Caco-2 (cell line): ENCODE results near the gene PRKCB. TPM values are rescaled to one million over a fixed set of nuclear protein-coding genes. Genes with fewer than 3 reads are reported as not detected.

Source experiments
- BruUV-seq: library from RNA; stranded (reverse); fragments of 400-500 nt; replicated peaks from 2 replicates; lab custom pipeline; 2021; lab: Mats Ljungman, UMichigan
- CTCF ChIA-PET: fragments of 300-600 bp; sonication (Branson Sonifier 250); formaldehyde crosslinking; loops from one replicate; lab custom pipeline; 2022; ENCODE audit warnings: antibody characterized with exemption; lab: Charles Lee
- POLR2A ChIA-PET: fragments of 300-600 bp; sonication (Branson Sonifier 250); formaldehyde crosslinking; loops from one replicate; lab custom pipeline; 2022; ENCODE audit warnings: antibody characterized with exemption; lab: Charles Lee
- DNase-seq, 2 experiments: peaks; one replicate each; pipeline versions ENCODE4 v3.0.0 to v3.0.0-alpha.2; 2020 to 2022
- H3K27me3 ChIP-seq: replicated peaks from 2 replicates; pipeline ENCODE4 v1.6.0; 2011; ENCODE audit warnings: low read length; ENCODE audit not compliant: control insufficient read depth, insufficient read depth
- H3K36me3 ChIP-seq: 2 replicates; pipeline ENCODE4 v1.5.1; 2011; ENCODE audit warnings: low read length; ENCODE audit not compliant: control insufficient read depth, insufficient read depth
- H3K4me1 ChIP-seq: fragments of 250-450 bp; sonication (Bioruptor Pico); 2 replicates; pipeline ENCODE4 v1.5.1; 2020; ENCODE audit warnings: mild to moderate bottlenecking
- H3K4me3 ChIP-seq: 2 replicates; pipeline ENCODE4 v1.5.1; 2011; ENCODE audit warnings: low read depth, mild to moderate bottlenecking, control low read depth, low read length
- H3K9me3 ChIP-seq: fragments of 250-450 bp; sonication (Bioruptor Pico); 2 replicates; pipeline ENCODE4 v1.5.1; 2020; ENCODE audit warnings: mild to moderate bottlenecking, moderate library complexity
- H3K27ac Mint-ChIP-seq: one replicate; pipeline ENCODE4 v1.8.0; 2022; ENCODE audit warnings: mixed read lengths; ENCODE audit not compliant: unreplicated experiment
- H3K27me3 Mint-ChIP-seq: one replicate; pipeline ENCODE4 v1.8.0; 2022; ENCODE audit warnings: mixed read lengths; ENCODE audit not compliant: insufficient read depth, unreplicated experiment
- H3K36me3 Mint-ChIP-seq: one replicate; pipeline ENCODE4 v1.8.0; 2022; ENCODE audit warnings: mild to moderate bottlenecking, mixed read lengths; ENCODE audit not compliant: insufficient read depth, unreplicated experiment
- H3K4me1 Mint-ChIP-seq: one replicate; pipeline ENCODE4 v1.8.0; 2022; ENCODE audit warnings: low read depth, mixed read lengths; ENCODE audit not compliant: unreplicated experiment
- H3K4me3 Mint-ChIP-seq: one replicate; pipeline ENCODE4 v1.8.0; 2022; ENCODE audit warnings: mild to moderate bottlenecking, moderate library complexity, mixed read lengths; ENCODE audit not compliant: unreplicated experiment
- H3K9me3 Mint-ChIP-seq: one replicate; pipeline ENCODE4 v1.8.0; 2022; ENCODE audit warnings: mixed read lengths; ENCODE audit not compliant: unreplicated experiment
- intact Hi-C: fragments of 100-400 bp; cut with micrococcal nuclease; formaldehyde crosslinking; loops from one replicate; pipeline ENCODE4 v1.10.0; 2022; ENCODE audit not compliant: unreplicated experiment
- total RNA-seq: library from RNA; stranded (reverse); gene quantifications from 2 replicates; pipeline ENCODE4 v1.2.3, GENCODE V29; 2022
- TF ChIP-seq, protein P1 (sequence below), 2 experiments: fragments of 200-600 bp in 1 of 2; IDR thresholded peaks; 1 replicate in 1 of 2; 2 replicates in 1 of 2; pipeline versions ENCODE4 v1.5.1 to v1.8.0; 2011 to 2022; ENCODE audit warnings: antibody characterized with exemption in 1 of 2, control low read depth in 1 of 2, inconsistent platforms in 1 of 2, low read depth in 1 of 2, low read length in 1 of 2, mild to moderate bottlenecking in 1 of 2, moderate library complexity in 1 of 2; ENCODE audit not compliant: insufficient read depth in 1 of 2, severe bottlenecking in 1 of 2, unreplicated experiment in 1 of 2

PRKCB gene
- total RNA-seq, 1 experiment from 2014 or later: not detected

DNA sequence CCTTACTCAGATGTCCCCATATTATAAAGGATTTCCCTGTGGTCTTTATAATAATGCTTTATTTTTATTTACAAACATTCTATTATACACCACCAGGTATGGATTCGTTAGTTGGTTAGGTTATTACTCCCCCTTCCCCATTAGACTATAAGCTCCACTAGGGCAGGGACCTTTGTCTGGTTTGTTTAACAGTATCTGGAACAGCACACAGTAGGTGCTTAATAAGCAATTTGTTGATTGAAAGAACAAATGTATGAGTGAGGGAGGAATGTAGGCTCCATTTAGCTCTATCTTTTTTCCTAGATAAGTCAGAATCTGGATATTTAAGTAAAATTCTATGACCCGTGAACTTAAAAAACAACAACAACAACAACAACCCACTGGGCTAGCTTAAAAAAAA, 2.3 kb upstream of the PRKCB start:
- CTCF ChIA-PET: no interaction called here
- no peaks in the 10 kb centered on the region for H3K36me3 ChIP-seq
- DNase-seq: no peak
- Mint-ChIP-seq H3K4me3 (no peak overlapping the region), H3K27me3 (peaks cover 19% of the 10 kb centered on the region), H3K9me3 (peaks cover 15% of the 10 kb centered on the region), H3K27ac (no peak overlapping the region), H3K4me1 (peaks cover 7% of the 10 kb centered on the region), H3K36me3 (no peaks in the 10 kb centered on the region)
- H3K9me3 ChIP-seq: no peaks in the 10 kb centered on the region
- TF ChIP-seq, protein P1, sequence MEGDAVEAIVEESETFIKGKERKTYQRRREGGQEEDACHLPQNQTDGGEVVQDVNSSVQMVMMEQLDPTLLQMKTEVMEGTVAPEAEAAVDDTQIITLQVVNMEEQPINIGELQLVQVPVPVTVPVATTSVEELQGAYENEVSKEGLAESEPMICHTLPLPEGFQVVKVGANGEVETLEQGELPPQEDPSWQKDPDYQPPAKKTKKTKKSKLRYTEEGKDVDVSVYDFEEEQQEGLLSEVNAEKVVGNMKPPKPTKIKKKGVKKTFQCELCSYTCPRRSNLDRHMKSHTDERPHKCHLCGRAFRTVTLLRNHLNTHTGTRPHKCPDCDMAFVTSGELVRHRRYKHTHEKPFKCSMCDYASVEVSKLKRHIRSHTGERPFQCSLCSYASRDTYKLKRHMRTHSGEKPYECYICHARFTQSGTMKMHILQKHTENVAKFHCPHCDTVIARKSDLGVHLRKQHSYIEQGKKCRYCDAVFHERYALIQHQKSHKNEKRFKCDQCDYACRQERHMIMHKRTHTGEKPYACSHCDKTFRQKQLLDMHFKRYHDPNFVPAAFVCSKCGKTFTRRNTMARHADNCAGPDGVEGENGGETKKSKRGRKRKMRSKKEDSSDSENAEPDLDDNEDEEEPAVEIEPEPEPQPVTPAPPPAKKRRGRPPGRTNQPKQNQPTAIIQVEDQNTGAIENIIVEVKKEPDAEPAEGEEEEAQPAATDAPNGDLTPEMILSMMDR (IDR thresholded peaks at IDR 0.05; ENCODE audit: insufficient read depth in 1 of 2, low read depth in 1 of 2, low read length in 1 of 2, severe bottlenecking in 1 of 2, unreplicated experiment in 1 of 2): no peak
- H3K4me1 ChIP-seq: no peaks in the 10 kb centered on the region
- no peaks in the 10 kb centered on the region for H3K27me3 ChIP-seq
- no peak overlapping the region for H3K4me3 ChIP-seq
- no TSS peak for BruUV-seq
- intact Hi-C loops: no loop called here
- POLR2A ChIA-PET: no interaction called here

GRCh38 chr16:23833960-23834685, 1.7 kb upstream of the PRKCB start:
- Histone ChIP-seq H3K4me3 (no peak overlapping the region), H3K27me3 (no peaks in the 10 kb centered on the region), H3K36me3 (no peaks in the 10 kb centered on the region), H3K4me1 (no peaks in the 10 kb centered on the region), H3K9me3 (no peaks in the 10 kb centered on the region)
- H3K36me3 Mint-ChIP-seq: no peaks in the 10 kb centered on the region
- H3K27ac Mint-ChIP-seq: no peak overlapping the region
- POLR2A ChIA-PET: no interaction called here
- DNase-seq: no peak
- CTCF ChIA-PET: no interaction called here
- peaks cover 7% of the 10 kb centered on the region for H3K4me1 Mint-ChIP-seq
- peaks cover 23% of the 10 kb centered on the region for H3K27me3 Mint-ChIP-seq
- intact Hi-C loops: no loop called here
- H3K4me3 Mint-ChIP-seq: no peak overlapping the region
- peaks cover 15% of the 10 kb centered on the region for H3K9me3 Mint-ChIP-seq
- BruUV-seq: no TSS peak
- TF ChIP-seq, protein P1 (IDR thresholded peaks at IDR 0.05; ENCODE audit: insufficient read depth in 1 of 2, low read depth in 1 of 2, low read length in 1 of 2, severe bottlenecking in 1 of 2, unreplicated experiment in 1 of 2): no peak

GRCh38 chr16:23836078-23836403, 258 bp downstream of the PRKCB start:
- TF ChIP-seq, protein P1 (IDR thresholded peaks at IDR 0.05; ENCODE audit: insufficient read depth in 1 of 2, low read depth in 1 of 2, low read length in 1 of 2, severe bottlenecking in 1 of 2, unreplicated experiment in 1 of 2): no peak
- Histone ChIP-seq H3K4me1 (no peaks in the 10 kb centered on the region), H3K9me3 (no peaks in the 10 kb centered on the region), H3K4me3 (no peak overlapping the region), H3K36me3 (no peaks in the 10 kb centered on the region), H3K27me3 (no peaks in the 10 kb centered on the region)
- Mint-ChIP-seq H3K36me3 (no peaks in the 10 kb centered on the region), H3K4me3 (no peak overlapping the region), H3K9me3 (peaks cover 5% of the 10 kb centered on the region), H3K4me1 (peaks cover 7% of the 10 kb centered on the region), H3K27me3 (peaks cover 23% of the 10 kb centered on the region), H3K27ac (no peak overlapping the region)
- intact Hi-C loops: no loop called here
- POLR2A ChIA-PET: no interaction called here
- BruUV-seq: no TSS peak
- CTCF ChIA-PET: no interaction called here
- DNase-seq: no peak
